Measurements from ENCODE around the gene SENP1.

The SENP1 gene

GRCh38 chr12:48036818-48037217, 69.1 kb downstream of the SENP1 start:
- DNase-seq (ENCODE audit: low read depth, low spot score), result no peak

GRCh38 chr12:48034835-48035805, 70.8 kb downstream of the SENP1 start:
- DNase-seq (ENCODE audit: low read depth, low spot score), result no peak

- no peak for DNase-seq (ENCODE audit: low read depth, low spot score)
Measured at GRCh38 chr12:48033451-48033850, 72.4 kb downstream of the SENP1 start.

GRCh38 chr12:48032597-48032996, 73.3 kb downstream of the SENP1 start:
- no peak for DNase-seq (ENCODE audit: low read depth, low spot score)

GRCh38 chr12:48031135-48031960, 74.5 kb downstream of the SENP1 start:
- DNase-seq (ENCODE audit: low read depth, low spot score), result peak; percentile 71

- DNase-seq (ENCODE audit: low read depth, low spot score), result no peak
Measured at GRCh38 chr12:48030173-48030650, 75.7 kb downstream of the SENP1 start.

GRCh38 chr12:48029491-48030172, 76.2 kb downstream of the SENP1 start:
- peak; percentile 25 for DNase-seq (ENCODE audit: low read depth, low spot score)

- peak; percentile 71 for DNase-seq (ENCODE audit: low read depth, low spot score)
Measured at GRCh38 chr12:48028541-48029431, 77.1 kb downstream of the SENP1 start.

- peak; percentile 96 for DNase-seq (ENCODE audit: low read depth, low spot score)
Measured at GRCh38 chr12:48027183-48028002, 78.5 kb downstream of the SENP1 start.

- no peak for DNase-seq (ENCODE audit: low read depth, low spot score)
Measured at GRCh38 chr12:48026060-48026827, 79.6 kb downstream of the SENP1 start.

- DNase-seq (ENCODE audit: low read depth, low spot score), result no peak
Measured at GRCh38 chr12:48025281-48025680, 80.6 kb downstream of the SENP1 start.

- DNase-seq (ENCODE audit: low read depth, low spot score), result no peak
Measured at GRCh38 chr12:48024735-48025134, 81.1 kb downstream of the SENP1 start.

GRCh38 chr12:48023386-48023785, 82.5 kb downstream of the SENP1 start:
- DNase-seq (ENCODE audit: low read depth, low spot score), result peak; percentile 70

- peak; percentile 78 for DNase-seq (ENCODE audit: low read depth, low spot score)
Measured at GRCh38 chr12:48022676-48023385, 83.0 kb downstream of the SENP1 start.

GRCh38 chr12:48022180-48022521, 83.7 kb downstream of the SENP1 start:
- no peak for DNase-seq (ENCODE audit: low read depth, low spot score)

- DNase-seq (ENCODE audit: low read depth, low spot score), result peak; percentile 99
Measured at GRCh38 chr12:48021485-48022179, 84.2 kb downstream of the SENP1 start.

- no peak for DNase-seq (ENCODE audit: low read depth, low spot score)
Measured at GRCh38 chr12:48019639-48020265, 86.1 kb downstream of the SENP1 start.

Measured in ELF-1 (cell line).